ENCODE measurements around the gene SLC35E1.
"Not testable (repeated sequence)": the region's sequence is repeated elsewhere in the genome, so short reads cannot be mapped to it uniquely, and the experiment has no call there.

The SLC35E1 gene

DNA sequence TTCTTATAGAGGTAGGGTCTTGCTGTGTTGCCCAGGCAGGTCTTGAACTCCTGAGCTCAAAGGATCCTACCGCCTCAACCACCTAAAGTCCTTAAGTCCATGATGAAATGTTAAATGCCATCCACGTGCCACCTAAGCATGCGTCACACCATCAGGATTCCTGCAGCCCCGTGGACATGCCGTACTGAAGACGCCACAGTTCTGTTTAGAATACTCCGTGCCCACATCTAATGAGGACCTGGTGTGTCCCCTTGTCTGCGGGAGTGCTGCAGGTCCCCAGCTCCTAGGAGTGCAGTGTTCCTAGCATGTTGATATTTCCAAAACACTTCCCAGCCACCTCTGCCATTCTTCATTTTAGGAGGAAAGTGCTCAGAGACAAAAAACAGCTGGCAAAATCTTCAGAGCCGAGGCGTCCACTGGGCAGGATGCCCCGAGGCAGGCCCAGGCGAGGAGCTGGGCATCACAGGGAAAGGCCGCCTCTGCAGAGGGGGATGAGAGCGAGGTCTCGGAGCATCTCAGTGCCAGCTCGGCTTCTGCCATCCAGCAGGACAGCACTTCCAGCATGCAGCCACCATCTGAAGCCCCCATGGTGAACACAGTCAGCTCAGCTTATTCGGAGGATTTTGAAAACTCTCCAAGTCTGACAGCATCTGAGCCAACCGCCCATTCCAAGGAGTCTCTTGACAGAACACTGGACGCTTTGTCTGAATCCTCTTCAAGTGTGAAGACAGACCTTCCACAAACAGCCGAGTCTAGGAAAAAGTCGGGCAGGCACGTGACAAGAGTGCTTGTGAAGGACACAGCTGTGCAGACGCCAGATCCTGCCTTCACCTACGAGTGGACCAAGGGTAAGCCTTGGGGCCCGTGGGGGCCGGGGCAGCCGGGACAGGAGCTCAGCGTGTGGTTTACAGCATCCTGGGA lies 62.8 kb downstream of the SLC35E1 start:
- FAIRE-seq = no peak
- no peak for DNase-seq (ENCODE audit: extremely low spot score, insufficient read length, low read depth)

GRCh38 chr19:16508546-16508945 lies 63.7 kb downstream of the SLC35E1 start:
- FAIRE-seq = no peak
- DNase-seq (ENCODE audit: extremely low spot score, insufficient read length, low read depth) = no peak

DNA sequence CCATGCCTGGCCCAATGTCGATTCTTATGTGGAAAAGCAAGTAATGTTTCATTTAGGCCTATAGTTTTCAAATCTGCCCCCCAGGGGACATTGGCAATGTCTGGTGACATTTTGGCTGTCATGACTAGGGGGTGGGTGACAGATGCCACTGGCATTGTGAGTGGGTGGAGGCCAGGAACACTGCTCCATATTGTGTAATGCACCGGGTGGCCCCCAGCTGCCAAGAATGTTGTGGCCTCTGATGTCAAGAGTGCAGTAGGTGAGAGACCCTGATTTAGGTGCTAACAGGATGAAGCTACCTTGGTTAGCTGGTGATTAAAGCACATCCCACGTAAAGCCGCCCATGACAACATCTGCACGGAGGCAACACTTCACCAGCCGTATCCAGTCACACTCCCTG lies 65.3 kb downstream of the SLC35E1 start:
- FAIRE-seq (no peak), DNase-seq (ENCODE audit: extremely low spot score, insufficient read length, low read depth) (no peak)

DNA sequence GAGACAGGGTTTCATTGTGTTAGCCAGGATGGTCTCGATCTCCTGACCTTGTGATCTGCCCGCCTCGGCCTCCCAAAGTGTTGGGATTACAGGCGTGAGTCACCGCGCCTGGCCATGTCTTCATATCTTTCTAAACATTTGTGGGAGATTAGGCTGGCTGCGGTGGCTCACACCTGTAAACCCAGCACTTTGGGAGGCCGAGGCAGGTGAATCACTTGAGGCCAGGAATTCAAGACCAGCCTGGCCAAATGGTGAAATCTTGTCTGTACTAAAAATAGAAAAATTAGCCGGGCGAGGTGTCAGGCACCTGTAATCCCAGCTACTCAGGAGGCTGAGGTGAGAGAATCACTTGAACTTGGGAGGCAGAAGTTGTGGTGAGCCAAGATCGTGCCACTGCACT lies 66.1 kb downstream of the SLC35E1 start:
- DNase-seq (ENCODE audit: extremely low spot score, insufficient read length, low read depth); FAIRE-seq: not testable (repeated sequence)

DNA sequence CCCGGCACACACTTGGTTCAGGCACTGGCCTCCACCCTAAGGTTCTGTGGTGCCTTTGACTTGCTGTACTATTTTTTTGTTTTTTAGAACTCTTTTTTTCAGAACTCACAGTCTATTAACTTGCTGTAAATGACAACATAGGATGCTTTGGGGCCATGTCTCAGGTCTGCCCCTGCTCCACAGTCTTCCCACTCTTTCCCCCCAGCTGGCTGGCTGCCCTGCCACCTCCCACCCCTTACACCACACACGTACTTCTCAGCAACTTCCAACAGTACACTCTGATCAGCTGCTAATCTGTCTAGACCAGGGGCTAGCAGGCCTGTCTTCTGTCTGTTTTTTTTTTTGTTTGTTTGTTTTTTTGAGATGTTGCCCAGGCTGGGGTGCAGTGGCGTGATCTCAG lies 67.9 kb downstream of the SLC35E1 start:
- DNase-seq (ENCODE audit: extremely low spot score, insufficient read length, low read depth) (no peak), FAIRE-seq (no peak)

Measured in GM18507 (cell line).